ENCODE measurements around the gene MRPS25.
"Not testable (repeated sequence)": the region's sequence is repeated elsewhere in the genome, so short reads cannot be mapped to it uniquely, and the experiment has no call there.

The MRPS25 gene

GRCh38 chr3:15043408-15044171 lies 21.5 kb downstream of the MRPS25 start:
- no peak for DNase-seq (ENCODE audit: low read depth in 2 of 2)

DNA sequence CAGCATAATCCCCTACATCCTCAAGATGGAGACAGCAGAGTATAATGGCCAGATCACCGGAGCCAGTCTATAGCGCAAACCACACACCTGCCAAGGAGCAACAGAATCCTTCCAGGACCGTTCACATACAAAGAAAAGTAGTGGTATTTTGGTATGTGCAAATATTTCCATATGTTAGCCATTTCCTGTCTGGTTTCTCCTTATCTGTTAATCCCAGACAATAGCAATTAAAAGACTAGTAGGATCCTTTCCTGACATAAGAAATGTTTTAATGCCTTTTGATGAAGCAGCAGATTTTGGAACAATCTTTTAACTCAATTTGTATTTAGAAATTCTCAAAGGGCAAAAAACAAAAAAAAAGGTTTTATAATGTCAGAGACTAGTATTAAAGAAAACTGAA lies 22.2 kb downstream of the MRPS25 start:
- DNase-seq (ENCODE audit: low read depth in 2 of 2) = peak in 1 of 2 experiments; percentile 17

DNA sequence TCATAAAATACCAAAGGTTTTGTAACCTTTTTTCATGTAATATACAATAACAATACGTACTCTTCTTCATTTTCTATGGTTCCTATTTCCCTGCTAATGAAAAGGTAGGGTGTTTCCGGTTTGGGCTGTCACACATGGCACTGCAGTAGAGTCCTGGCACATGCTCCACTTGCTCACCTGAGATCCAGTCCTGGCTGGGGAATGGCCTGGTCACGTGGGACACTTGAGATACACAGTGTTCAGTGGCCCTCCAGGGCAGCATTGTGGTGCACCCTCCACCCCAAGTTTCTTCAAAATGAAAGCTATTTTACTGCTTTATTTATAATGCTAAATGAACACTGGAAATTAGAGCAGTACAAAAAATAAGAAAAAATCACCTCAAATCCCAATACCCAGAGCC lies 23.2 kb downstream of the MRPS25 start:
- no peak for DNase-seq (ENCODE audit: low read depth in 2 of 2)

- no peak for DNase-seq (ENCODE audit: low read depth in 2 of 2)
Observed at GRCh38 chr3:15040844-15041243, 24.3 kb downstream of the MRPS25 start.

DNA sequence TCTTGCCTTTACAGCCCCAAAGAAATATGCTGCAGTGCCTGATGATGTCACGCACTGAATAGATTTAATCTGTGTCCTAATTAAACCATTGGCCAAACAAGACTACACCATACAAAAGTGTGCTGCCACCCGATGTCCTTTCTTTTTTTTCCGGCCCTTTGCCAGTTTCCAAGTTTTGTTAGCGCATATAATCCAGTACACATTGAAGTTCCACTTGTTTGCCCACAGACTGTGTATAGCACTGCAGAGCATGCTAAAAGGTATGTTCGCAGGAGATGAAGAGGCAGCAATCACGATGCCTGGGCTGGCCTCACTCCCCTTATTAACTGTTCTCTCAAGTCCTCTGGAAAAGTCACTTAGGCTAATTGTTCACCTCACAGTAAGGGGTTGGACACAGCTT lies 26.8 kb downstream of the MRPS25 start:
- no peak for DNase-seq (ENCODE audit: low read depth in 2 of 2)

GRCh38 chr3:15033103-15033502 lies 32.0 kb downstream of the MRPS25 start:
- no peak for DNase-seq (ENCODE audit: low read depth in 2 of 2)

GRCh38 chr3:15032650-15033049 lies 32.5 kb downstream of the MRPS25 start:
- DNase-seq (ENCODE audit: low read depth in 2 of 2) = no peak

DNA sequence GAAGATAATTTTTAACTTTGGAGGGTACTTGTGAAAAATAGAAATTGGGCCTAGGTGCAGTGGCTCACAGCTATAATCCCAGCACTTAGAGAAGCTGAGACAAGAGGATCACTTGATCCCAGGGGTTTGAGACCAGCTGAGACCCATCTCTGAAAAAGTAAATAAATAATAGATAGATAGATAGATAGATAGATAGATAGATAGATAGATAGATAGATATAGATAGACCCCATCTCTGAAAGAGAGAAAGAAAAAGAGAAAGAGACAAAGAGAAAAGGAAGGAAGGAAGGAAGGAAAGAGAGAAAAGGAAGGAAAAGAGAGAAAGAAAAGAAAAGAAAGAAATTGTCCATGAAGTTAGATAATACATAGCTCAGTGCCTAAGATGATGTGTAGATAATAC lies 35.5 kb downstream of the MRPS25 start:
- DNase-seq (ENCODE audit: low read depth in 2 of 2) = no peak

DNA sequence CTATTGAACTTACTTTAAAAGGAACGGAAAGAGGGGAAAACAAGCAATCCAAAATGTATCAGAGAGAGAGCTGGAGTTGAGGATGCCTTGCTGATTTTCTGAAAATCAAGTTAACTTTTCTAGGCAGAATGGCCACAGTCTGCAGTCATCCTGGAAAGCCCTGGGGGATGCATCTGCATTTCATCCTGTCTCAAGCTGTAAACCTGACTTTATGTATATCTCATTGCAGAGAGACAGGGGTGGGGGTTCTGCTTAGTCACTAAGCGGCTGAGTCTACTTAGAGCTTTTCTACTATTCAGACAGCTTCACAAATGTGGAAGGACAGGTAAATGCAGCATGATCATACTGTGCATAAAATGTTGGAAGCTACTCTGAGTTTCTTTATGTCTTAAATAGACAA lies 41.4 kb downstream of the MRPS25 start:
- DNase-seq (ENCODE audit: low read depth in 2 of 2) = no peak

DNA sequence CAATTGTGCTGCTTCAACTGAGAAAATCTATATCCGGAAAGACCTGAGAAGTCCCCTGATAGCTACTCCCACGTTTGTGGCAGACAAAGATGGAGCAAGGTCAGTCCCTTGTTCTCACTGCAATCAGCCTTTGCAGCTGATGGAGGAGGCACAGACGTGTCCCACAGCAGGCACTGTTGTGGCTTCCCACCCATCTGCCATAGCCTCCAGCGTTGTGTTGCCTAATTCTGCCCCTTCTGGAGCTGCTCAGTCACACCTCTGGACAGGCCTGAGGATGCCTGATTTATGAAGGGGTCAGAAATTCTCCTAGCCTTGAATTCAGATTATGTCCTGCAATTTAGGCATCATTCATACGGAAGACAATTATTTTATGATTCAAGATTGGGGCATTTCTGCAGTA lies 41.9 kb downstream of the MRPS25 start:
- DNase-seq (ENCODE audit: low read depth in 2 of 2) = no peak

DNA sequence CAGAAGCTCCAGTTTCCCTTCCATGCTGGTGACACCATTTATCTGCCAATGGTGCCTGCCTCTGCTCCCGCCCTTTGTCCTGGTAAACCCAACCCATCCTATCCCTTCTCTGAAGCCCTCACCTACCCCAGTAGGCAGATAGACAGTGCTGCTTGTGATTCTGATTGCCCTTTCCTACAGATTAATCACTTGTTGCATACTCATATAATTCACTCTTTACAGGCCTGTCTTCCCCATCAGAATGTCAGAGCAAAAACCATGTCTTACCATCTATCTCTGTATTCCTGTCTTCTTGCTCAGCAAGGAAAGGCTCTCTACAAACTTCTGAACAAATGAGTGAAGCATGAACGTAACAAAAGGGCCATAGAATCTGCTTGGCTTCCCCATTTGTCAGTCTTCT lies 47.9 kb downstream of the MRPS25 start:
- no peak for DNase-seq (ENCODE audit: low read depth in 2 of 2)

- no peak for DNase-seq (ENCODE audit: low read depth in 2 of 2)
Observed at GRCh38 chr3:15015456-15015855, 49.7 kb downstream of the MRPS25 start.

DNA sequence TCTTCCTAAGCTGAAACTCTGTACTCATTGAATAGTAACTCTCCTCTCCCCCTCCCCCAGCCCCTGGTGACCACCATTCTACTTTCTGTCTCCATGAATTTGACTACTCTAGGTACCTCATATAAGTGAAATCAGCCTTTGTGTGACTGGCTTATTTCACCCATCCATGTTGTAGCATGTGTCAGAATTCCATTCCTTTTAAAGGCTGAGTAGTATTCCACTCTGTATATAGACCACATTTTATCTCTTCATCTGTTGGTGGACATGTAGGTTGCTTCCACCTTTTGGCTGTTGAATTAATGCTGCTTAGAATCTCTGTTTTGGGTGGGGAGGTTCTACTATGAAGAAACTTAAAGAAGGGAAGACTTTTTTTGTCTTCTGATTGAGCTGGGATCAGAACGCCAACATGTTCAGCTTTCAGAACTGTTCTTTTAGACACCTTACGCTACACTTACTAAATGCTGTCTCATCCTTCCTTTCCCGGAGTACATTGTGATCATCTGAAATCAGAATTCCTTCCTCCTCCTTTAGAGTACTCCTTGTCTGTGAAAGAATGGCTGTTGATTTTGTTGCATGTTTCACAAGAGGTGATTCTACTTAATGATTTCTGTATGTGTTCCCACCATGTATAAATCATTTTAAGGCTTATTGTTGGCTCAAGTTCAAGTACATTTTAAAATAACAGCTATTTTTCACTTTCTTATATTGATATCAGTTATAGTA lies 50.3 kb downstream of the MRPS25 start:
- DNase-seq (ENCODE audit: low read depth in 2 of 2) = no peak

GRCh38 chr3:15011174-15011573 lies 53.9 kb downstream of the MRPS25 start:
- no peak for DNase-seq (ENCODE audit: low read depth in 2 of 2)

DNA sequence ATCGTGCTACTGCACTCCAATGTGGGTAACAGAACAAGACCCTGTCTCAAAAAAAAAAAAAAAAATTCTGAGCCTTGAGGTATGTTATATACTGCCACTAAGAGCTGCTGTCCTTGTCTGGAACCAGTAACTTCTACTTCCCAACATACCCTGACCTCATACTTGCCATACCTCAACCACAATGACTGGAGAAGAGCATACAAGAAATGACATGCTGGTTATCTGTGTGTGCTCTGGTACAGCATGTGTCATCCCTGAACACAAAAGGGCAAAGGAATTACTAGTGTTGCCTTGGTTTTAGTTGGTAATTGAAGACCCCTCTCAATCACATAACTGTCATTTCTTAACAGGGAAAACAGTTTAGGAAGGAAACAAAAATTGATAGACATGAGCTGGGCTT lies 54.5 kb downstream of the MRPS25 start:
- DNase-seq (ENCODE audit: low read depth in 2 of 2) = no peak

DNA sequence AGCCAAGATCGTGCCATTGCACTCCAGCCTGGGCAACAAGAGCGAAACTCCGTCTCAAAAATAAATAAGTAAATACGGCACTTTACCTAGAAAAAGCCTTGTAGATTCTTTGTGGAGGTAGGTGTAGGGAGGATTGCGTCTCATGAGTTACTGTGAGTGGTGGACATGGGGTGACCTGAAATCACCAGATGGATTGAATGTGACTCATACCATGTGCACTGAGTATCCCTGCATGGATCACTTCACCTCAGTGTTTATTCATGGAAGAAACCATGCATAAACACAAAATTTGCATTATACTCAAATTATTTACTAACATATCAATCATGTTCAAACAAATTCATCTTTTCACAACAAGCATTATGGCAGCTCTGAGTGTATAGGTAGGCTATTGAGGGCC lies 55.9 kb downstream of the MRPS25 start:
- DNase-seq (ENCODE audit: low read depth in 2 of 2) = no peak

GRCh38 chr3:15007681-15008141 lies 57.4 kb downstream of the MRPS25 start:
- peak; percentile 19 to 31 for DNase-seq (ENCODE audit: low read depth in 2 of 2)

- DNase-seq (ENCODE audit: low read depth in 2 of 2) = not testable (repeated sequence)
Observed at GRCh38 chr3:14999182-14999581, 65.9 kb downstream of the MRPS25 start.

All from fibroblast of skin of left quadriceps (primary cell).